ACC112 (cell line): ENCODE results near the gene SIM2.

ENCODE experiments used
- H2AFZ ChIP-seq: fragments of 200-600 bp; sonication (generic); one replicate; pipeline ENCODE4 v1.6.0; 2017; ENCODE audit warnings: antibody characterized with exemption, low read length; ENCODE audit not compliant: unreplicated experiment
- H3K27ac ChIP-seq: fragments of 200-600 bp; sonication (generic); 2 replicates; pipeline ENCODE4 v1.5.1; 2014; ENCODE audit warnings: low read depth, mild to moderate bottlenecking, antibody characterized with exemption, low read length, moderate library complexity
- H3K27me3 ChIP-seq: fragments of 200-600 bp; sonication (generic); 2 replicates; pipeline ENCODE4 v1.6.1; 2014; ENCODE audit warnings: mild to moderate bottlenecking, antibody characterized with exemption, low read length, moderate library complexity, mixed read lengths; ENCODE audit not compliant: insufficient read depth
- H3K36me3 ChIP-seq: fragments of 200-600 bp; sonication (generic); 2 replicates; pipeline ENCODE4 v1.6.1; 2016; ENCODE audit warnings: mild to moderate bottlenecking, antibody characterized with exemption, low read length, moderate library complexity, mixed read lengths; ENCODE audit not compliant: insufficient read depth
- H3K4me1 ChIP-seq: fragments of 200-600 bp; sonication (generic); one replicate; pipeline ENCODE4 v1.6.1; 2016; ENCODE audit warnings: low read length, mixed read lengths; ENCODE audit not compliant: insufficient read depth, unreplicated experiment, control insufficient read depth
- H3K4me3 ChIP-seq: fragments of 200-600 bp; sonication (generic); 2 replicates; pipeline ENCODE4 v1.5.1; 2014; ENCODE audit warnings: mild to moderate bottlenecking, low read depth, low read length
- H3K79me2 ChIP-seq: fragments of 200-600 bp; sonication (generic); one replicate; pipeline ENCODE4 v1.6.0; 2016; ENCODE audit warnings: low read length; ENCODE audit not compliant: control insufficient read depth, unreplicated experiment, insufficient read depth

Gene SIM2

DNA sequence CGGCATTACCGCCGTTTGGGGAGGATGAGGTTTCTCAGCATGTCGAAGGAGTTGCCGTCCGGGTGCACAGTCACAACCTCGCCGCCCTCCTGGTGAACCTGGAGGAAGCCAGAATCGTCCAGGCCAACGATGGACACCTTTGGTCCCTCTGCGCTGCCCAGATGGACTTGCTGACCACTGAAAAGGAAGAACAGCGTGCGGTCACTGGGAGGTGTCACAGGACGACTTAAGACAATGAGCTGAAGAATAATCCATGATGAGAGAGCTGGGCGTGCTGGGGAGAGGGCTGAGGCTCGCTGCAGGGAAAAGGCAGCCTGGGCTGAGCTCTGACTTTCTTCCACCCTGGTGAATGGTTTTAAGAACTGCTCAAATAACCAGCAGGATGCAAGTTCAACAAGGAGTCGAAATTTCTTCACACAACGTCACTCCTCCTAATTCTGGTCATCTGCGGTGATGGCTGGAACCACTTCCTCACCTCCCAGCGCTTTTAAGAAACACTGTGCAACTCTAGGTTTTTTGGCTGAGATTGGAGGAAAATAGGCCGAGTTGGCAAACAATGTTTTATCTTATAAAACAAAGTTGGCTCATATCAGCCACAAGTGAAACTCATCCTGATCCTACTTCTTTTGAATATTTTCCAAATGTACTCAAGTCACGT is 55.5 kb downstream of the SIM2 start:
- peaks cover 15% of the 10 kb centered on the region for H3K4me1 ChIP-seq
- H3K36me3 ChIP-seq = no peaks in the 10 kb centered on the region
- peak overlapping the region; percentile 10; the same call in 1 of the 2 replicates for H3K27ac ChIP-seq
- H3K27me3 ChIP-seq = no peaks in the 10 kb centered on the region
- no peaks in the 10 kb centered on the region for H3K79me2 ChIP-seq
- no peak overlapping the region for H2AFZ ChIP-seq
- H3K4me3 ChIP-seq = no peak overlapping the region

DNA sequence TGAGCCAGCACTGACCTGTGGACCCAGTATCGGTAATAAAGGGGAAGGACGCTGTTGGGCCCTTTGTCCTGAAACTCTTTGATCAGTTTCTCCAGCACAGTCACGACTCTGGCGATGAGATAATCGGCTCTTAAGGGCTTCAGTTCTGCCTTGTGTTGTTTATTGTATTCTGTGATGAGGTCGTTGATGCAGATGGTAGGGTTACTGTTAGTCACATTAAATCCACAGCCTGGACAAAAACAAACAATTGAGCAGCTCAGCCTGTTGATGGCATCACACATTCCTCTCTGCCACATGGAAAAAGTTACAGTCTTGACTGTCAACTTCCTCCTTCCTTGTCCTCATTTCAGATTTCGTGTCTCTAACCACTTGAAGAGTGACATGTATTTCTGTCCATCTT is 57.6 kb downstream of the SIM2 start:
- Histone ChIP-seq H3K79me2 (no peaks in the 10 kb centered on the region), H3K4me3 (no peak overlapping the region), H2AFZ (no peak overlapping the region), H3K4me1 (peaks cover 15% of the 10 kb centered on the region), H3K27ac (no peak overlapping the region), H3K27me3 (no peaks in the 10 kb centered on the region), H3K36me3 (no peaks in the 10 kb centered on the region)

DNA sequence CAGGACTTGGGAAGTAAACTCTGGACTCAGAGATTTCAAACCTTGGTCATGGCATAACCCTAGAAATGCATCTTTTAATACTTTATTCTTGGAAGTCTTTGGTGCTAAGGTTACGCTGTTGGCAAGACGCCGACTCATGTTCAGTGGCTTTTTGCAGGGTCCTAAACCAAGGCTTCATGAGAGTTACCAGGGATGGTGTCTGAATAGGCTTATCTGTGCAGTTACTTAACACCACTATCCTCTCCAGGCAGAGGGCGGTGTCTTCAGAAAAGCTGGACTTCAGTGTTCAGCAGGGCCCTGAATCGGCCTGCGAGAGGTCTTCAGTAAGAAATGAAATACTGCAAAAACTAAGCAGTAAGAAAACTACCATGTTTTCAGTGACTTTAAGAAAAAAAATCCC is 58.3 kb downstream of the SIM2 start:
- Histone ChIP-seq H2AFZ (no peak overlapping the region), H3K27ac (no peak overlapping the region), H3K4me1 (peaks cover 15% of the 10 kb centered on the region), H3K27me3 (no peaks in the 10 kb centered on the region), H3K79me2 (no peaks in the 10 kb centered on the region), H3K36me3 (no peaks in the 10 kb centered on the region), H3K4me3 (no peak overlapping the region)

DNA sequence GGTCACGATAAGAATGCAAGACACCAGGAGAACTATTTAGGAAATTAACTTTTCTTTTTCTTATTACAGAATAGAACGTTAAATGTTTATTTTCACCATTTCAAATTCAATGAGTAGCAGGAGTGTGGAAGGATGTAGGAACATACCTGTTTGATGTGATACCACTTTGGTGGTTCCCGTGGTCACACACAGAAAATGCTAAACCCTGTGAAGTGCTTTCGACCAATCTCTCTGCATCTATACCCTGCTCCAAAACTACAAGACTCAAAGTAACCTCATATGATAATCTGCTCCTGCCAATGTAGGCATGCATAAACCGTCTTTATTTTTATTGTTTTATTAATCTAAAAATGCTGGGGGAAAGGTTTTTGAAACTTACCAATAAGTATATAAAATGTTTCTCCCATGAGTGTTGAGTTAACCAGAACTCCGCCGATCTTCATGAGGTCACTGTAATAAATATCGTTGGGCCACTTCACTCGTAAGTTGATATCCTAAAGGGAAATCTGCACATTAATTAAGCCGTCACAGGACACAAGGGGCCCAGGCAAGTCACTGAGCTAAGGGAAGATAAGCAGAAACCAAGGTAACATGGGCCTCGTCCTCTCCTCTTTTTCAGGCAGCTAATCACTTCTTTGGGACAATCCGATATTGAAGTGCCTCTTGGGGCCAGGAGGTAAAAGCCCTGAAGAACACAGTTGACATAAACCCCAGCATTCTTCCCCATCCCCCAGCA is 60.6 kb downstream of the SIM2 start:
- Histone ChIP-seq H3K36me3 (no peaks in the 10 kb centered on the region), H3K79me2 (no peaks in the 10 kb centered on the region), H3K4me1 (no peaks in the 10 kb centered on the region), H3K4me3 (no peak overlapping the region), H2AFZ (no peak overlapping the region), H3K27ac (no peak overlapping the region), H3K27me3 (no peaks in the 10 kb centered on the region)

DNA sequence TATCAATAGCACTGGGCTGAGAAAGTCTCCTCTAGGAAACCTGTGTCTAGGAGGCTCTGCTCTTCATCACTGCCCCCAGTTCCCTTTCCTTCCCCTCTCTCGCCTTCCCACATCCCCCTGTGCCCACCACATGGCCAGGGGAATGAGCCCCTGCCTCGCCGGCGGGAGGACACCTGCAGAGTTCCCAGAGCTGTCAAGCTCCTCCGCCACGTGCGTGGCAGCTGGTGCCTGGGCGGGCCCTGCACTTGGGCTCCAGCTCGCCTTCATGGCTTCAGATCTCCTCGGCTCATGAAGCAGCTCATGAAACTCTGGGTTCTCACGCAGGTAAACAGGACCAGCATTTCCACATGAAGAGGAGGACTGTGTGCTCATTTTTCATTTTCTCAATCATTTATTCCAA is 62.8 kb downstream of the SIM2 start:
- H3K27me3 ChIP-seq = no peaks in the 10 kb centered on the region
- no peak overlapping the region for H3K27ac ChIP-seq
- H3K36me3 ChIP-seq = no peaks in the 10 kb centered on the region
- H2AFZ ChIP-seq = no peak overlapping the region
- no peaks in the 10 kb centered on the region for H3K4me1 ChIP-seq
- H3K79me2 ChIP-seq = no peaks in the 10 kb centered on the region
- H3K4me3 ChIP-seq = no peak overlapping the region

DNA sequence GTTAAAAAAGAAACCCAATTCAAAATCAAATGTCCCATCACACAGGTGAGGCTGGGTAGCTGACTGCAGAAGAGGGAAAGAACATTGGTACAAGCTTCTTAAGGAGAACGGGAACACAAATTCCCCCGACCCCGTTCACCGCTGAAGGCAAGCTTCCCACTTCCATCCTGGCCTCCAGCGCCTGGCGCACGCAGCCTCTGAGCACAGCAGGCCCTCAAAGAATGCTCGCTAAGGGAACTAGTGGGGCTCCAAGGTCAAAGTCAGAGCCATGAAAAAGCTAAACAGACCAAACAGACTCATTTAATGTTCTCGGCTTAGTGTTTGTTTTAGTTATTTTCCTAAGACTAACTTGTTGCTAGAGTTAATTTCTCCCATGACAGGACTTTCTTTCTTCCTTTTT is 63.7 kb downstream of the SIM2 start:
- Histone ChIP-seq H3K27ac (no peak overlapping the region), H3K4me1 (no peaks in the 10 kb centered on the region), H2AFZ (no peak overlapping the region), H3K36me3 (no peaks in the 10 kb centered on the region), H3K27me3 (no peaks in the 10 kb centered on the region), H3K4me3 (no peak overlapping the region), H3K79me2 (no peaks in the 10 kb centered on the region)

DNA sequence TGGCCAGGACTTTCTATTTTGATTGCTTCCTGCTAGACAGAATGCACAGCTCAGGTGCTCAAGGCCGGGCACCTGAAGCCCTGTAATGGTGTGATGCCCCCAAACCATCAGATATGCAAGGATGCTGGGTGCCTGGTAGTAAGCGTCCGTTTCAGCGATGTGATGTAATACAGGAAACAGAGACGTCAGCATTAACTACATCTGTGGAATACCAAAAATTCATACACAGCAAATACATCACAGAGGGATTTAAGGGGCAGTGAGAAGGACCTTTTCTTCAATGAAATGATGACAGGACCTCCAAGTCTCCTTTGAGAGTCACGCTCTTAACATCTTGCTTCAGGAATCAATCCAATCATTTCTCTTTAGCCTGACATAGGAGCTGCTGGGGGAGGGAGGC is 64.4 kb downstream of the SIM2 start:
- Histone ChIP-seq H3K4me3 (no peak overlapping the region), H3K79me2 (no peaks in the 10 kb centered on the region), H3K4me1 (no peaks in the 10 kb centered on the region)

DNA sequence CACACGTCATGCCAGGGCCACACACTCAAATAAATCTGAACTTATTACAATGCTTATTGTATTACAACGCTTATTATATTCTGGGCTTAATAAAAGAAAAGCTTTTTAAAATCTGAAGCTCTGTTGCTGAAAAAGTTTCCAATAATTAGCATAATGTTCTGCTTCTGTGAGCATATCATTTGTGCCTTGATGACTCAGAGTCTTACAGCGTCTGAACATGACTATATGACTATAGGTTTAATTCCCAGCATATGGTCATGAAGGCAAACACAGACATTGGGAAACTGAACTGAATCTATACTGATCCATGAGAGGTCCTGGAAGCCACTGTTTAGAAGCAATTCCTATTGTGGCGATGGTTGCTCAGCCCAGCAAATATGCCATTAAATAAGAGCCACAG is 66.3 kb downstream of the SIM2 start:
- H3K27ac ChIP-seq = no peak overlapping the region
- no peak overlapping the region for H2AFZ ChIP-seq
- no peaks in the 10 kb centered on the region for H3K36me3 ChIP-seq
- no peaks in the 10 kb centered on the region for H3K27me3 ChIP-seq
- no peaks in the 10 kb centered on the region for H3K79me2 ChIP-seq
- no peaks in the 10 kb centered on the region for H3K4me1 ChIP-seq
- no peak overlapping the region for H3K4me3 ChIP-seq

More for the DNA sequence above, 64.4 kb downstream of the SIM2 start:
- H2AFZ ChIP-seq = no peak overlapping the region
- no peaks in the 10 kb centered on the region for H3K36me3 ChIP-seq
- no peak overlapping the region for H3K27ac ChIP-seq
- H3K27me3 ChIP-seq = no peaks in the 10 kb centered on the region

DNA sequence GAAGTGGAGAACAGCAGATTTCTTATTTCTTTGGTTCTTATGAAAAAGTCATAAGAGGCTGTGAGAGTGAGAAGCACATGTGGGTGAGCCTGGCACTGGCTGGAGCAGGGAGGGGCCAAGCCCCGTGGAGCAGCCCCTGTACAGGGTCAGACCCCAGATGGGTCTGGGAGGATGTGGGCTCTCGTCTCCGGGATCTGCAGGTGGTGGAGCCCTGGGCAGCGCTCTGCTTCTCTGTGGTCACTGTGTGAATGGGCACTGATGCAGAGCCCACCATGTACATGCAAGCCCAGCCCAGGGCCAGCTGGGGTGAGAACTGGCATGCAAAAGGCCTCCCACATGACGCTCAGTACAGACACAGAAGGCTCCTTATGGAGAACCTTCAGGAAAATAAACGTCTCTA is 67.6 kb downstream of the SIM2 start:
- H3K4me1 ChIP-seq = no peaks in the 10 kb centered on the region
- H3K27me3 ChIP-seq = no peaks in the 10 kb centered on the region
- no peak overlapping the region for H3K4me3 ChIP-seq
- no peaks in the 10 kb centered on the region for H3K79me2 ChIP-seq
- H3K27ac ChIP-seq = no peak overlapping the region
- no peaks in the 10 kb centered on the region for H3K36me3 ChIP-seq
- no peak overlapping the region for H2AFZ ChIP-seq

DNA sequence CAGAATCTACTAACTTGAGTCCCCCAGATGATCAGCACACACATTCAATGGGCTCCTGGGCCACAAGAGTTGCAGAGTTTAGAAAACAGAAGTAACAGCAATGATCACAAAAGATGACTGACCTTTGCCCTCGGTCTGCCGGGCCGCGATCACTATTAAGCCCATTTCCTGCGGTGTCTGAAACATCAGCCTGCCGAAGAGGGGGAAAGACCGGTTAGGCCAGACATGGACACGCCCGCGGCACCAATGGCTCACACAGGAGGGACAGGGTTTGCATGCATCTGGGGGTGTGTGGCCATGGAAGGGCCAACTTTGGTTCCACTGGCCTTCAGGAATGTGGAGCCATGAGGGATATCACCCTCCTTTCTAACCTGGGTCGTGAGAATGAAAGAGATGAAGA is 68.2 kb downstream of the SIM2 start:
- H3K27me3 ChIP-seq = no peaks in the 10 kb centered on the region
- no peaks in the 10 kb centered on the region for H3K36me3 ChIP-seq
- H3K4me3 ChIP-seq = no peak overlapping the region
- no peak overlapping the region for H3K27ac ChIP-seq
- no peaks in the 10 kb centered on the region for H3K79me2 ChIP-seq
- no peaks in the 10 kb centered on the region for H3K4me1 ChIP-seq
- H2AFZ ChIP-seq = no peak overlapping the region

DNA sequence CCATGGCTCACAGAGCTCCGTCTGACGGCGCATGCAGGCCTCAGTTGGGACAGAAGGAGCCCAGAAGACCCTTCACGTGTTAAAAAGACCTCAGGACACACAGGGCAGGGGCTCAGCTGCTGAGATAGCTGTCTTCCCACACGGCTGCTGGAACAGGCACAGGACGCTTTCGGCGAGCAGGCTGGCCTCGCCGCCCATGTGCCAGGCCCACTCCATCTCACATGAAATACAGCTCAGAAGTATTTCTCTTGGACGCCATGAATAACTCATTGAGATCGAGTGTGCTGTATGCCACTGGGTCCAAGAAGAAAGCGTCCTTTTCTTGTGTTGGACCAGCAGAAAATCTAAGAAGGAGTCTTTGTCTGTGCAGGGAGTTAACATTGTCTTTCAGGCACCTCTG is 69.6 kb downstream of the SIM2 start:
- Histone ChIP-seq H3K79me2 (no peaks in the 10 kb centered on the region), H3K4me3 (no peak overlapping the region), H3K36me3 (no peaks in the 10 kb centered on the region), H2AFZ (no peak overlapping the region), H3K27ac (no peak overlapping the region), H3K4me1 (peaks cover 5% of the 10 kb centered on the region), H3K27me3 (no peaks in the 10 kb centered on the region)
